ENCODE measurements around the gene QRFP. TPM values are rescaled to one million over a fixed set of nuclear protein-coding genes. Genes with fewer than 3 reads are reported as not detected.

Gene QRFP
- total RNA-seq, 2 donors from 2014 or later: not detected

DNA sequence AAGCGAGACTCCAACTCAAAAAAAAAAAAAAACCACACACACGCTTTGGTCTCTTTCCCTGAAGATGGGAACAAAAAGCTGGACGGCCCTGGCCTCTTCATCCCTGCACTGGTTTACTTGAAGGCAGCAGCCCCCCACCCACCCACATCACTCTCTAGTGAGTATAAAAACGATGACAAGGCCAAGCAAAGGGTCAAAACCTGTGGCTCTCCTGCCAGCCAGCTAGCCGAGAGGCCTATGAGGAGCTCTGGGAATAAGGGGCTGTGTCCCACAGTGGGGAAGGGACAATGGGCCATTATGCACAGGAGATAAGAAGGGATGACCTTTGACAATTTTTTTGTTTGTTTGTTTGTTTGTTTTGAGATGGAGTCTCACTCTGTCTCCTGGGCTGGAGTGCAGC lies 13.1 kb downstream of the QRFP start:
- WGBS, 2 experiments (ENCODE audit: insufficient coverage in 1 of 2, insufficient read length in 1 of 2): 71 to 85% methylated on average over 1 to 5 of the region's 5 CpGs
- Histone ChIP-seq H3K9ac (ENCODE audit: extremely low read depth, low read length, poor library complexity, severe bottlenecking) (no peak overlapping the region), H3K4me3 (ENCODE audit: low read length) (no peak overlapping the region), H3K36me3 (ENCODE audit: control insufficient read depth, insufficient read depth, low read length) (peaks cover 57% of the 10 kb centered on the region), H3K9me3 (ENCODE audit: control insufficient read depth, low read length) (no peaks in the 10 kb centered on the region), H3K27me3 (ENCODE audit: control insufficient read depth, insufficient read depth, low read length, poor library complexity, severe bottlenecking) (no peaks in the 10 kb centered on the region), H3K4me1 (ENCODE audit: control insufficient read depth, insufficient read depth, low read length) (peaks cover 3% of the 10 kb centered on the region), H3K27ac (ENCODE audit: low read depth, low read length) (no peak overlapping the region)
- peak; percentile 42 for DNase-seq
- TF ChIP-seq, protein P1, sequence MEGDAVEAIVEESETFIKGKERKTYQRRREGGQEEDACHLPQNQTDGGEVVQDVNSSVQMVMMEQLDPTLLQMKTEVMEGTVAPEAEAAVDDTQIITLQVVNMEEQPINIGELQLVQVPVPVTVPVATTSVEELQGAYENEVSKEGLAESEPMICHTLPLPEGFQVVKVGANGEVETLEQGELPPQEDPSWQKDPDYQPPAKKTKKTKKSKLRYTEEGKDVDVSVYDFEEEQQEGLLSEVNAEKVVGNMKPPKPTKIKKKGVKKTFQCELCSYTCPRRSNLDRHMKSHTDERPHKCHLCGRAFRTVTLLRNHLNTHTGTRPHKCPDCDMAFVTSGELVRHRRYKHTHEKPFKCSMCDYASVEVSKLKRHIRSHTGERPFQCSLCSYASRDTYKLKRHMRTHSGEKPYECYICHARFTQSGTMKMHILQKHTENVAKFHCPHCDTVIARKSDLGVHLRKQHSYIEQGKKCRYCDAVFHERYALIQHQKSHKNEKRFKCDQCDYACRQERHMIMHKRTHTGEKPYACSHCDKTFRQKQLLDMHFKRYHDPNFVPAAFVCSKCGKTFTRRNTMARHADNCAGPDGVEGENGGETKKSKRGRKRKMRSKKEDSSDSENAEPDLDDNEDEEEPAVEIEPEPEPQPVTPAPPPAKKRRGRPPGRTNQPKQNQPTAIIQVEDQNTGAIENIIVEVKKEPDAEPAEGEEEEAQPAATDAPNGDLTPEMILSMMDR (conservative IDR thresholded peaks at IDR 0.05): no peak
- Mint-ChIP-seq H3K4me3 (no peak overlapping the region), H3K4me1 (peaks cover 6% of the 10 kb centered on the region), H3K27ac (peak overlapping the region; percentile 4), H3K27me3 (ENCODE audit: insufficient read depth) (no peaks in the 10 kb centered on the region), H3K9me3 (no peaks in the 10 kb centered on the region), H3K36me3 (ENCODE audit: low read depth) (peaks cover 85% of the 10 kb centered on the region)

DNA sequence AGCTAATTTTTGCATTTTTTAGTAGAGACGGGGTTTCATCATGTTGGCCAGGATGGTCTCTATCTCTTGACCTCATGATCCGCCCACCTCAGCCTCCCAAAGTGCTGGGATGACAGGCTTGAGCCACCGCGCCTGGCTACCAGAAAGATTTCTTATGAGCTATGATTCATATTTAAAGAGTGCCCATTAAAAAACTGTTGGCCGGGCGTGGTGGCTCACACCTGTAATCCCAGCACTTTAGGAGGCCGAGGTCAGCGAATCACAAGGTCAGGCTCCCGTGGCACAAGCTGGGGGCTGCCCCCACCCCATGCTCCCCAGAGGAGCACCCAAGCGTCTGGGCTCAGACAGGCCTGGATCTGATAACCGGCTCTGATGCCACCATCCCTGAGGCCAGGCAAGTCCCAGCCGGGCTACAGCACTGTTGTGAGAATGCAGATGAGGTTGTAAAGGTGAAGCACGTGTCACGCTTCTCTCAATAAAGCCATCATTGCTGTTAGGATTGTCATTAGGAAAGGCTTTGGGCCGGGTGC lies 13.9 kb downstream of the QRFP start:
- Mint-ChIP-seq H3K27me3 (ENCODE audit: insufficient read depth) (no peaks in the 10 kb centered on the region), H3K4me1 (peaks cover 6% of the 10 kb centered on the region), H3K27ac (no peak overlapping the region), H3K36me3 (ENCODE audit: low read depth) (peaks cover 83% of the 10 kb centered on the region), H3K9me3 (no peaks in the 10 kb centered on the region), H3K4me3 (no peak overlapping the region)
- Histone ChIP-seq H3K4me3 (ENCODE audit: low read length) (no peak overlapping the region), H3K27ac (ENCODE audit: low read depth, low read length) (no peak overlapping the region), H3K27me3 (ENCODE audit: control insufficient read depth, insufficient read depth, low read length, poor library complexity, severe bottlenecking) (no peaks in the 10 kb centered on the region), H3K9ac (ENCODE audit: extremely low read depth, low read length, poor library complexity, severe bottlenecking) (no peak overlapping the region), H3K36me3 (ENCODE audit: control insufficient read depth, insufficient read depth, low read length) (peaks cover 57% of the 10 kb centered on the region), H3K9me3 (ENCODE audit: control insufficient read depth, low read length) (no peaks in the 10 kb centered on the region), H3K4me1 (ENCODE audit: control insufficient read depth, insufficient read depth, low read length) (peaks cover 3% of the 10 kb centered on the region)
- WGBS, 2 experiments (ENCODE audit: insufficient coverage in 1 of 2, insufficient read length in 1 of 2): 93 to 94% methylated on average over 9 to 15 of the region's 15 CpGs
- no peak for DNase-seq
- TF ChIP-seq, protein P1 (conservative IDR thresholded peaks at IDR 0.05): no peak

DNA sequence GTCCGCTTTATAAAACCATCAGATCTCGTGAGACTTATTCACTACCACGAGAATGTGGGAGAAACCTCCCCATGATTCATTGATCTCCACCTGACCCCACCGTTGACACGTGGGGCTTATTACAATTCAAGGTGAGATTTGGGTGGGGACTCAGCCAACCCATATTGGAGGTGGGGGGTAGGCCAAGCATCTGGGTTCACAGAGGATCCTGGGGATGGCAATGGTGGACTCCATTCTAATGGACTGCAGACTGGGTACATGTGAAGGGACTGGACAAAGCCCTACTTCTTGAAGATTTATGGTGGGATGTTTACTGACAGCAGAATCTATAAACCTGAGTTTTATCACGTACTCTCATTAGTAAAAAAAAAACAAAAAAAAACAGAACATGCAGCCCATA lies 15.1 kb downstream of the QRFP start:
- Mint-ChIP-seq H3K9me3 (no peaks in the 10 kb centered on the region), H3K27ac (peak overlapping the region; percentile 2), H3K4me3 (no peak overlapping the region), H3K4me1 (peaks cover 6% of the 10 kb centered on the region), H3K27me3 (ENCODE audit: insufficient read depth) (no peaks in the 10 kb centered on the region), H3K36me3 (ENCODE audit: low read depth) (peaks cover 82% of the 10 kb centered on the region)
- no peak for DNase-seq
- Histone ChIP-seq H3K27me3 (ENCODE audit: control insufficient read depth, insufficient read depth, low read length, poor library complexity, severe bottlenecking) (no peaks in the 10 kb centered on the region), H3K4me1 (ENCODE audit: control insufficient read depth, insufficient read depth, low read length) (peaks cover 3% of the 10 kb centered on the region), H3K9me3 (ENCODE audit: control insufficient read depth, low read length) (no peaks in the 10 kb centered on the region), H3K27ac (ENCODE audit: low read depth, low read length) (no peak overlapping the region), H3K9ac (ENCODE audit: extremely low read depth, low read length, poor library complexity, severe bottlenecking) (no peak overlapping the region), H3K4me3 (ENCODE audit: low read length) (no peak overlapping the region), H3K36me3 (ENCODE audit: control insufficient read depth, insufficient read depth, low read length) (peaks cover 59% of the 10 kb centered on the region)
- 86 to 94% methylated on average over 3 to 5 of the region's 6 CpGs for WGBS, 2 experiments (ENCODE audit: insufficient coverage in 1 of 2, insufficient read length in 1 of 2)
- TF ChIP-seq, protein P1 (conservative IDR thresholded peaks at IDR 0.05): no peak
